ENCODE data around the gene CACNA1B. TPM values are rescaled to one million over a fixed set of nuclear protein-coding genes. Genes with fewer than 3 reads are reported as not detected.

CACNA1B gene
- total and polyA plus RNA-seq, 9 of the 15 experiments (the other 6 are each of a cell fraction or from before 2014, with no cell fraction given), result 0.01 to 0.04 TPM; not detected in 7

- H3K9ac ChIP-seq (ENCODE audit: insufficient read depth in 1 of 2, low read depth in 2 of 2, low read length in 2 of 2), result no peak overlapping the region
- H3K9me1 ChIP-seq (ENCODE audit: control insufficient read depth, insufficient read depth, low read length), result no peaks in the 10 kb centered on the region
- no peaks in the 10 kb centered on the region for H4K20me1 ChIP-seq (replicated peaks; ENCODE audit: control insufficient read depth, insufficient read depth, low read length)
- in situ Hi-C loops (cut with MboI), result no loop called here
- TF ChIP-seq, protein P1, sequence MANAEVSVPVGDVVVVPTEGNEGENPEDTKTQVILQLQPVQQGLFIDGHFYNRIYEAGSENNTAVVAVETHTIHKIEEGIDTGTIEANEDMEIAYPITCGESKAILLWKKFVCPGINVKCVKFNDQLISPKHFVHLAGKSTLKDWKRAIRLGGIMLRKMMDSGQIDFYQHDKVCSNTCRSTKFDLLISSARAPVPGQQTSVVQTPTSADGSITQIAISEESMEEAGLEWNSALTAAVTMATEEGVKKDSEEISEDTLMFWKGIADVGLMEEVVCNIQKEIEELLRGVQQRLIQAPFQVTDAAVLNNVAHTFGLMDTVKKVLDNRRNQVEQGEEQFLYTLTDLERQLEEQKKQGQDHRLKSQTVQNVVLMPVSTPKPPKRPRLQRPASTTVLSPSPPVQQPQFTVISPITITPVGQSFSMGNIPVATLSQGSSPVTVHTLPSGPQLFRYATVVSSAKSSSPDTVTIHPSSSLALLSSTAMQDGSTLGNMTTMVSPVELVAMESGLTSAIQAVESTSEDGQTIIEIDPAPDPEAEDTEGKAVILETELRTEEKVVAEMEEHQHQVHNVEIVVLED (CRISPR knock-in tag; IDR thresholded peaks at IDR 0.05), result no peak
- no peak for TF ChIP-seq MEIS2 (IDR thresholded peaks at IDR 0.05; ENCODE audit: partially characterized antibody)
- no peak for TF ChIP-seq DACH1 (IDR thresholded peaks at IDR 0.05; ENCODE audit: partially characterized antibody)
- TF ChIP-seq FOXK1 (CRISPR knock-in tag; IDR thresholded peaks at IDR 0.05; ENCODE audit: borderline replicate concordance), result no peak
- TF ChIP-seq HSF4 (CRISPR knock-in tag; IDR thresholded peaks at IDR 0.05; ENCODE audit: borderline replicate concordance), result no peak
- no peak for TF ChIP-seq CBFB (CRISPR knock-in tag; IDR thresholded peaks at IDR 0.05)
- TF ChIP-seq, protein P2, sequence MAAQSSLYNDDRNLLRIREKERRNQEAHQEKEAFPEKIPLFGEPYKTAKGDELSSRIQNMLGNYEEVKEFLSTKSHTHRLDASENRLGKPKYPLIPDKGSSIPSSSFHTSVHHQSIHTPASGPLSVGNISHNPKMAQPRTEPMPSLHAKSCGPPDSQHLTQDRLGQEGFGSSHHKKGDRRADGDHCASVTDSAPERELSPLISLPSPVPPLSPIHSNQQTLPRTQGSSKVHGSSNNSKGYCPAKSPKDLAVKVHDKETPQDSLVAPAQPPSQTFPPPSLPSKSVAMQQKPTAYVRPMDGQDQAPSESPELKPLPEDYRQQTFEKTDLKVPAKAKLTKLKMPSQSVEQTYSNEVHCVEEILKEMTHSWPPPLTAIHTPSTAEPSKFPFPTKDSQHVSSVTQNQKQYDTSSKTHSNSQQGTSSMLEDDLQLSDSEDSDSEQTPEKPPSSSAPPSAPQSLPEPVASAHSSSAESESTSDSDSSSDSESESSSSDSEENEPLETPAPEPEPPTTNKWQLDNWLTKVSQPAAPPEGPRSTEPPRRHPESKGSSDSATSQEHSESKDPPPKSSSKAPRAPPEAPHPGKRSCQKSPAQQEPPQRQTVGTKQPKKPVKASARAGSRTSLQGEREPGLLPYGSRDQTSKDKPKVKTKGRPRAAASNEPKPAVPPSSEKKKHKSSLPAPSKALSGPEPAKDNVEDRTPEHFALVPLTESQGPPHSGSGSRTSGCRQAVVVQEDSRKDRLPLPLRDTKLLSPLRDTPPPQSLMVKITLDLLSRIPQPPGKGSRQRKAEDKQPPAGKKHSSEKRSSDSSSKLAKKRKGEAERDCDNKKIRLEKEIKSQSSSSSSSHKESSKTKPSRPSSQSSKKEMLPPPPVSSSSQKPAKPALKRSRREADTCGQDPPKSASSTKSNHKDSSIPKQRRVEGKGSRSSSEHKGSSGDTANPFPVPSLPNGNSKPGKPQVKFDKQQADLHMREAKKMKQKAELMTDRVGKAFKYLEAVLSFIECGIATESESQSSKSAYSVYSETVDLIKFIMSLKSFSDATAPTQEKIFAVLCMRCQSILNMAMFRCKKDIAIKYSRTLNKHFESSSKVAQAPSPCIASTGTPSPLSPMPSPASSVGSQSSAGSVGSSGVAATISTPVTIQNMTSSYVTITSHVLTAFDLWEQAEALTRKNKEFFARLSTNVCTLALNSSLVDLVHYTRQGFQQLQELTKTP (IDR thresholded peaks at IDR 0.05; ENCODE audit: low read depth in 1 of 2, partially characterized antibody in 2 of 2), result no peak
- TF ChIP-seq RCOR1 (IDR thresholded peaks at IDR 0.05; ENCODE audit: borderline replicate concordance in 1 of 2, low read depth in 2 of 2, low read length in 2 of 2), result no peak
- no peak for TF ChIP-seq ARHGAP35 (IDR thresholded peaks at IDR 0.05; ENCODE audit: partially characterized antibody)
- no peak for TF ChIP-seq GTF2F1 (IDR thresholded peaks at IDR 0.05; ENCODE audit: low read depth, low read length)
- no peak for TF ChIP-seq MAFK (IDR thresholded peaks at IDR 0.05; ENCODE audit: low read length)
- TF ChIP-seq ZNF77 (CRISPR knock-in tag; IDR thresholded peaks at IDR 0.05), result no peak
- no peaks in the 10 kb centered on the region for H3K79me2 ChIP-seq (ENCODE audit: control insufficient read depth, insufficient read depth, low read length)
- no peak overlapping the region for H2AFZ ChIP-seq (ENCODE audit: low read depth, low read length)
- no peak overlapping the region for H3K4me2 ChIP-seq (ENCODE audit: insufficient read depth, low read length)
- 0% methylated on average over 25 of the region's 36 CpGs for WGBS (ENCODE audit: insufficient coverage, low coverage, missing lambda C conversion rate)
- CTCF ChIA-PET (ENCODE audit: low intra/inter-chr PET ratio), result interaction anchor here (0.6 to 0.7 kb wide), 2 partner anchors 9 to 66 kb away, joined by 3 to 6 read pairs; no protein-coding TSS in a partner anchor
- no peaks in the 10 kb centered on the region for H3K36me3 ChIP-seq (ENCODE audit: control insufficient read depth, insufficient read depth, low read length)
- ATAC-seq (no peak; the same call in 2 of the 3 replicates), FAIRE-seq (no peak), DNase-seq (ENCODE audit: extremely low read depth in 1 of 4, low spot score in 3 of 4) (no peak)
- POLR2A ChIA-PET, result no interaction called here
- BruUV-seq (replicated peaks), result no TSS peak
- peaks cover under 1% of the 10 kb centered on the region; the same call in 1 of the 2 replicates for H3K9me3 ChIP-seq (replicated peaks; ENCODE audit: control insufficient read depth, insufficient read depth, low read depth, low read length)
- H3K27me3 ChIP-seq (ENCODE audit: control insufficient read depth in 2 of 2, insufficient read depth in 2 of 2, low read length in 2 of 2), result peaks cover 23 to 66% of the 10 kb centered on the region in 2 experiments
- H3K27ac ChIP-seq (ENCODE audit: extremely low read depth, low read depth, low read length), result no peak overlapping the region
- H3K4me3 ChIP-seq, result no peak overlapping the region
- intact Hi-C loops (cut with micrococcal nuclease), result no loop called here
- peaks cover 0 to 15% of the 10 kb centered on the region in 2 experiments; a peak in 2 of 5 replicates for H3K4me1 ChIP-seq (replicated peaks in 1 of 2; ENCODE audit: control insufficient read depth in 2 of 2, insufficient read depth in 2 of 2, low read length in 2 of 2)
Measured at GRCh38 chr9:138120511-138121437, 243.2 kb downstream of the CACNA1B start.
